GM23338 (cell line): ENCODE data around the gene HS6ST1. TPM values are rescaled to one million over a fixed set of nuclear protein-coding genes. Genes with fewer than 3 reads are reported as not detected.

ENCODE experiments used
- CREB1 ChIP-seq: fragments of 250-450 bp; sonication (Bioruptor Pico); IDR thresholded peaks from 2 replicates; pipeline ENCODE4 v1.5.0; 2020; ENCODE audit warnings: low read depth, mild to moderate bottlenecking, moderate library complexity
- CTCF ChIP-seq, 2 experiments: fragments of 200-600 bp in 1 of 2; sonication (generic) in 1 of 2; conservative IDR thresholded peaks; 2 replicates each; pipeline versions ENCODE4 v1.5.1 to v1.6.1; 2016 to 2017; ENCODE audit warnings: antibody characterized with exemption in 2 of 2, low read depth in 2 of 2, mild to moderate bottlenecking in 2 of 2, moderate library complexity in 1 of 2
- EZH2 ChIP-seq: fragments of 200-600 bp; sonication (generic); IDR thresholded peaks from one replicate; pipeline ENCODE4 v1.8.0; 2017; ENCODE audit warnings: antibody characterized with exemption, mild to moderate bottlenecking, low read depth; ENCODE audit not compliant: unreplicated experiment
- EZH2phosphoT487 ChIP-seq: fragments of 200-600 bp; sonication (generic); IDR thresholded peaks from one replicate; pipeline ENCODE4 v1.8.1; 2018; ENCODE audit warnings: antibody characterized with exemption; ENCODE audit not compliant: unreplicated experiment
- JUNB ChIP-seq: IDR thresholded peaks from one replicate; pipeline ENCODE4 v1.6.1; 2016; ENCODE audit warnings: antibody characterized with exemption; ENCODE audit not compliant: unreplicated experiment
- POLR2AphosphoS5 ChIP-seq: IDR thresholded peaks from 2 replicates; pipeline ENCODE4 v1.6.1; 2016; ENCODE audit warnings: antibody characterized with exemption, low read depth
- ZNF114 ChIP-seq: fragments of 250-450 bp; sonication (Bioruptor Pico); IDR thresholded peaks from 2 replicates; pipeline ENCODE4 v1.5.0; 2020; ENCODE audit warnings: mild to moderate bottlenecking, moderate library complexity
- ZNF331 ChIP-seq: fragments of 250-450 bp; sonication (Bioruptor Pico); IDR thresholded peaks from 2 replicates; pipeline ENCODE4 v1.5.0; 2020; ENCODE audit warnings: low read depth, mild to moderate bottlenecking, moderate library complexity
- polyA plus RNA-seq: library from polyadenylated mRNA; unstranded; fragments of >200 nt; fragmentation: Nextera tagmentation; extraction: Ambion mirVana; gene quantifications from 2 replicates; pipeline ENCODE4 v1.2.1, GENCODE V29; 2016
- total RNA-seq: library from RNA; depleted of rRNA; stranded (reverse); fragments of >200 nt; shearing (Covaris generic); gene quantifications from 2 replicates; pipeline ENCODE4 v1.2.3, GENCODE V29; 2014
- TF ChIP-seq, protein P1 (sequence below): fragments of 250-450 bp; sonication (Bioruptor Pico); IDR thresholded peaks from 2 replicates; pipeline ENCODE4 v1.5.0; 2020; ENCODE audit warnings: mild to moderate bottlenecking, moderate library complexity
- TF ChIP-seq, protein P2 (sequence below): IDR thresholded peaks from 2 replicates; pipeline ENCODE4 v1.6.1; 2016; ENCODE audit warnings: antibody characterized with exemption

HS6ST1 gene
- total and polyA plus RNA-seq, 2 experiments from 2014 or later: 21.1 to 106 TPM

DNA sequence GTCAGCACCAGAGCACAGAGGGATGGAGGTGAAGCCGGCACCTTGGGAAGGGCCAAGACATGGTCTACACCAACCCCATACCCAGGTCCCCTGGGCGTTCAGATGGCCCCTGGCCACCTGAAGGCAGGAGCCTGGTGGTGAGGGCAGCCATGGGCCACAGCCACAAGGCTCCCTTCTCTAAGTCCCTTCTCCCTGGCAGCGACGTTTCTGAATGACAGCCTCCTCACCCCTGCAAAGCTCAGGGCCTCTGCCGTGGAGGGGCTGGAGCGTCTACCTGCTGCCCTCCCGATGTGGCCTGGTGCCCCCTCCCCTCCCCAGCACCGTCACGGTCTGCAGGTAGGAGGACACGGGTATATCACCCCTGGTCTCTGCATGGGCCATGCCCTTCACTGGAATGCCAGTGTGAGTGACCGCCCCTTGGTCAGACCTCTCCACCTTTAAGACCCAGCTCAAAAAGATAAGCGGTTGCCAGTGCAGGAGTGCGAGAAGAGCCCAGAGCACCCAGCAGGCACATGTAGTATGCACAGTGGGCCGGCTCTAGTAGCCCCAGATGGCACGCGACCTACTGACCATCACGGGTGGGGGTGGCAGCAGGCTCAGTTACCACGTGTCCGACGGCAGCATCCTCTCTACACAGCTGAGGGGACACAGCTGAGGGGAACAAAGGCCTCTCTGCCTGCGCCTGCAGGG lies 46.6 kb downstream of the HS6ST1 start (continued):
- TF ChIP-seq, protein P1, sequence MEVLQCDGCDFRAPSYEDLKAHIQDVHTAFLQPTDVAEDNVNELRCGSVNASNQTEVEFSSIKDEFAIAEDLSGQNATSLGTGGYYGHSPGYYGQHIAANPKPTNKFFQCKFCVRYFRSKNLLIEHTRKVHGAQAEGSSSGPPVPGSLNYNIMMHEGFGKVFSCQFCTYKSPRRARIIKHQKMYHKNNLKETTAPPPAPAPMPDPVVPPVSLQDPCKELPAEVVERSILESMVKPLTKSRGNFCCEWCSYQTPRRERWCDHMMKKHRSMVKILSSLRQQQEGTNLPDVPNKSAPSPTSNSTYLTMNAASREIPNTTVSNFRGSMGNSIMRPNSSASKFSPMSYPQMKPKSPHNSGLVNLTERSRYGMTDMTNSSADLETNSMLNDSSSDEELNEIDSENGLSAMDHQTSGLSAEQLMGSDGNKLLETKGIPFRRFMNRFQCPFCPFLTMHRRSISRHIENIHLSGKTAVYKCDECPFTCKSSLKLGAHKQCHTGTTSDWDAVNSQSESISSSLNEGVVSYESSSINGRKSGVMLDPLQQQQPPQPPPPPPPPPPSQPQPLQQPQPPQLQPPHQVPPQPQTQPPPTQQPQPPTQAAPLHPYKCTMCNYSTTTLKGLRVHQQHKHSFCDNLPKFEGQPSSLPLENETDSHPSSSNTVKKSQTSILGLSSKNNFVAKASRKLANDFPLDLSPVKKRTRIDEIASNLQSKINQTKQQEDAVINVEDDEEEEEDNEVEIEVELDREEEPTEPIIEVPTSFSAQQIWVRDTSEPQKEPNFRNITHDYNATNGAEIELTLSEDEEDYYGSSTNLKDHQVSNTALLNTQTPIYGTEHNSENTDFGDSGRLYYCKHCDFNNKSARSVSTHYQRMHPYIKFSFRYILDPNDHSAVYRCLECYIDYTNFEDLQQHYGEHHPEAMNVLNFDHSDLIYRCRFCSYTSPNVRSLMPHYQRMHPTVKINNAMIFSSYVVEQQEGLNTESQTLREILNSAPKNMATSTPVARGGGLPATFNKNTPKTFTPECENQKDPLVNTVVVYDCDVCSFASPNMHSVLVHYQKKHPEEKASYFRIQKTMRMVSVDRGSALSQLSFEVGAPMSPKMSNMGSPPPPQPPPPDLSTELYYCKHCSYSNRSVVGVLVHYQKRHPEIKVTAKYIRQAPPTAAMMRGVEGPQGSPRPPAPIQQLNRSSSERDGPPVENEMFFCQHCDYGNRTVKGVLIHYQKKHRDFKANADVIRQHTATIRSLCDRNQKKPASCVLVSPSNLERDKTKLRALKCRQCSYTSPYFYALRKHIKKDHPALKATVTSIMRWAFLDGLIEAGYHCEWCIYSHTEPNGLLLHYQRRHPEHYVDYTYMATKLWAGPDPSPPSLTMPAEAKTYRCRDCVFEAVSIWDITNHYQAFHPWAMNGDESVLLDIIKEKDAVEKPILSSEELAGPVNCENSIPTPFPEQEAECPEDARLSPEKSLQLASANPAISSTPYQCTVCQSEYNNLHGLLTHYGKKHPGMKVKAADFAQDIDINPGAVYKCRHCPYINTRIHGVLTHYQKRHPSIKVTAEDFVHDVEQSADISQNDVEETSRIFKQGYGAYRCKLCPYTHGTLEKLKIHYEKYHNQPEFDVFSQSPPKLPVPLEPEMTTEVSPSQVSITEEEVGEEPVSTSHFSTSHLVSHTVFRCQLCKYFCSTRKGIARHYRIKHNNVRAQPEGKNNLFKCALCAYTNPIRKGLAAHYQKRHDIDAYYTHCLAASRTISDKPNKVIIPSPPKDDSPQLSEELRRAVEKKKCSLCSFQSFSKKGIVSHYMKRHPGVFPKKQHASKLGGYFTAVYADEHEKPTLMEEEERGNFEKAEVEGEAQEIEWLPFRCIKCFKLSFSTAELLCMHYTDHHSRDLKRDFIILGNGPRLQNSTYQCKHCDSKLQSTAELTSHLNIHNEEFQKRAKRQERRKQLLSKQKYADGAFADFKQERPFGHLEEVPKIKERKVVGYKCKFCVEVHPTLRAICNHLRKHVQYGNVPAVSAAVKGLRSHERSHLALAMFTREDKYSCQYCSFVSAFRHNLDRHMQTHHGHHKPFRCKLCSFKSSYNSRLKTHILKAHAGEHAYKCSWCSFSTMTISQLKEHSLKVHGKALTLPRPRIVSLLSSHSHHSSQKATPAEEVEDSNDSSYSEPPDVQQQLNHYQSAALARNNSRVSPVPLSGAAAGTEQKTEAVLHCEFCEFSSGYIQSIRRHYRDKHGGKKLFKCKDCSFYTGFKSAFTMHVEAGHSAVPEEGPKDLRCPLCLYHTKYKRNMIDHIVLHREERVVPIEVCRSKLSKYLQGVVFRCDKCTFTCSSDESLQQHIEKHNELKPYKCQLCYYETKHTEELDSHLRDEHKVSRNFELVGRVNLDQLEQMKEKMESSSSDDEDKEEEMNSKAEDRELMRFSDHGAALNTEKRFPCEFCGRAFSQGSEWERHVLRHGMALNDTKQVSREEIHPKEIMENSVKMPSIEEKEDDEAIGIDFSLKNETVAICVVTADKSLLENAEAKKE (CRISPR knock-in tag): no peak
- TF ChIP-seq CREB1 (no peak), ZNF114 (CRISPR knock-in tag) (no peak), EZH2 (no peak), JUNB (no peak), EZH2phosphoT487 (no peak), POLR2AphosphoS5 (no peak), CTCF (conservative IDR thresholded peaks at IDR 0.05; ENCODE audit: low read depth in 2 of 2) (no peak), ZNF331 (CRISPR knock-in tag) (no peak)
- TF ChIP-seq, protein P2, sequence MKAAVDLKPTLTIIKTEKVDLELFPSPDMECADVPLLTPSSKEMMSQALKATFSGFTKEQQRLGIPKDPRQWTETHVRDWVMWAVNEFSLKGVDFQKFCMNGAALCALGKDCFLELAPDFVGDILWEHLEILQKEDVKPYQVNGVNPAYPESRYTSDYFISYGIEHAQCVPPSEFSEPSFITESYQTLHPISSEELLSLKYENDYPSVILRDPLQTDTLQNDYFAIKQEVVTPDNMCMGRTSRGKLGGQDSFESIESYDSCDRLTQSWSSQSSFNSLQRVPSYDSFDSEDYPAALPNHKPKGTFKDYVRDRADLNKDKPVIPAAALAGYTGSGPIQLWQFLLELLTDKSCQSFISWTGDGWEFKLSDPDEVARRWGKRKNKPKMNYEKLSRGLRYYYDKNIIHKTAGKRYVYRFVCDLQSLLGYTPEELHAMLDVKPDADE: no peak
